B cell (primary cell): ENCODE measurements around the gene COL13A1. TPM values are rescaled to one million over a fixed set of nuclear protein-coding genes. Genes with fewer than 3 reads are reported as not detected.

Experiments
- ATAC-seq: fragments of 200-7000 bp; cut with Tn5 transposase; one replicate; pipeline ENCODE4 v1.10.0; 2021; ENCODE audit warnings: low read depth, mild to moderate bottlenecking, moderate number of reproducible peaks, moderate library complexity
- CTCF ChIA-PET: fragments of 350-600 bp; sonication (Branson Sonifier 250); formaldehyde crosslinking; loops from one replicate; lab custom pipeline; 2021; ENCODE audit warnings: antibody characterized with exemption, inconsistent platforms; lab: Charles Lee
- POLR2A ChIA-PET: fragments of 350-600 bp; sonication (Branson Sonifier 250); formaldehyde crosslinking; loops from one replicate; lab custom pipeline; 2021; ENCODE audit warnings: antibody characterized with exemption; lab: Charles Lee
- DNase-seq: peaks from one replicate; pipeline ENCODE4 v3.0.0; 2013
- H2AFZ ChIP-seq: 2 replicates; pipeline ENCODE4 v1.6.1; 2012; ENCODE audit warnings: mild to moderate bottlenecking, low read depth, low read length; ENCODE audit not compliant: insufficient read depth, poor library complexity, severe bottlenecking
- H3K27ac ChIP-seq, 2 donors: 1 replicate in 1 of 2; 2 replicates in 1 of 2; pipeline ENCODE4 v1.5.1; 2012 to 2013; ENCODE audit warnings: low read length in 2 of 2, mild to moderate bottlenecking in 2 of 2, moderate library complexity in 1 of 2
- H3K27me3 ChIP-seq, 4 experiments: fragments of 200-600 bp in 1 of 4; sonication (generic) in 1 of 4; replicated peaks in 1 of 4; 1 replicate in 2 of 4; 2 replicates in 2 of 4; pipeline versions ENCODE4 v1.6.1 to v1.7.0; 2013 to 2016; ENCODE audit warnings: low read length in 3 of 4, mild to moderate bottlenecking in 2 of 4, mixed read lengths in 1 of 4, moderate library complexity in 1 of 4; ENCODE audit not compliant: insufficient read depth in 4 of 4, control insufficient read depth in 3 of 4; ENCODE audit errors: control extremely low read depth in 1 of 4
- H3K36me3 ChIP-seq, 2 experiments: replicated peaks in 1 of 2; 1 replicate in 1 of 2; 2 replicates in 1 of 2; pipeline versions ENCODE4 v1.6.1 to v1.7.1; 2013; ENCODE audit warnings: low read length in 1 of 2; ENCODE audit not compliant: insufficient read depth in 2 of 2, control insufficient read depth in 1 of 2; ENCODE audit errors: control extremely low read depth in 1 of 2, extremely low read depth in 1 of 2
- H3K4me1 ChIP-seq, 2 donors: fragments of 200-600 bp in 1 of 2; sonication (generic) in 1 of 2; 1 replicate in 1 of 2; 2 replicates in 1 of 2; pipeline versions ENCODE4 v1.5.1 to v1.6.1; 2013 to 2017; ENCODE audit warnings: low read length in 2 of 2; ENCODE audit not compliant: control insufficient read depth in 2 of 2, insufficient read depth in 2 of 2
- H3K4me2 ChIP-seq: replicated peaks from 2 replicates; pipeline ENCODE3; 2012; ENCODE audit warnings: mild to moderate bottlenecking, low read depth, low read length; ENCODE audit not compliant: poor library complexity, severe bottlenecking
- H3K4me3 ChIP-seq, 5 experiments: fragments of 200-600 bp in 1 of 5; sonication (generic) in 1 of 5; 1 replicate in 3 of 5; 2 replicates in 2 of 5; pipeline versions ENCODE4 v1.5.1 to v1.7.0; 2011 to 2016; ENCODE audit warnings: low read length in 4 of 5, mild to moderate bottlenecking in 4 of 5, low read depth in 2 of 5, control low read depth in 1 of 5, moderate library complexity in 1 of 5; ENCODE audit not compliant: insufficient read depth in 1 of 5; ENCODE audit errors: control extremely low read depth in 1 of 5, extremely low read depth in 1 of 5
- H3K79me2 ChIP-seq: fragments of 200-600 bp; sonication (generic); one replicate; pipeline ENCODE4 v1.6.0; 2016; ENCODE audit warnings: low read length; ENCODE audit not compliant: control insufficient read depth, insufficient read depth
- H3K9ac ChIP-seq: fragments of 200-600 bp; sonication (generic); 2 replicates; pipeline ENCODE4 v1.6.1; 2017; ENCODE audit warnings: mild to moderate bottlenecking, low read length, moderate library complexity
- H3K9me3 ChIP-seq, 3 donors: one replicate each; pipeline versions ENCODE4 v1.6.1 to v1.7.1; 2013; ENCODE audit warnings: low read length in 2 of 3; ENCODE audit not compliant: control insufficient read depth in 2 of 3, insufficient read depth in 1 of 3; ENCODE audit errors: control extremely low read depth in 1 of 3
- H4K20me1 ChIP-seq: 2 replicates; pipeline ENCODE4 v1.6.0; 2012; ENCODE audit warnings: mild to moderate bottlenecking, low read length; ENCODE audit not compliant: insufficient read depth, control insufficient read depth, poor library complexity, severe bottlenecking
- H3K27ac Mint-ChIP-seq: one replicate; pipeline ENCODE4 v1.8.0; 2021; ENCODE audit warnings: mixed read lengths
- H3K27me3 Mint-ChIP-seq: one replicate; pipeline ENCODE4 v1.8.0; 2021; ENCODE audit warnings: mixed read lengths
- H3K4me1 Mint-ChIP-seq: one replicate; pipeline ENCODE4 v1.8.0; 2021; ENCODE audit warnings: mixed read lengths
- H3K4me3 Mint-ChIP-seq: one replicate; pipeline ENCODE4 v1.8.0; 2021; ENCODE audit warnings: mixed read lengths
- H3K9me3 Mint-ChIP-seq: one replicate; pipeline ENCODE4 v1.8.0; 2022; ENCODE audit warnings: mixed read lengths; ENCODE audit not compliant: insufficient read depth
- EZH2 ChIP-seq: IDR thresholded peaks from 2 replicates; pipeline ENCODE4 v1.6.1; 2012; ENCODE audit warnings: borderline replicate concordance, low read depth, mild to moderate bottlenecking, moderate library complexity, low read length; ENCODE audit not compliant: insufficient read depth, poor library complexity, severe bottlenecking
- WGBS: methylation state at CpG from one replicate; pipeline ENCODE4 v1.1.5; 2013; ENCODE audit warnings: missing lambda C conversion rate; ENCODE audit not compliant: insufficient coverage; 5-methylcytosine and 5-hydroxymethylcytosine counted together
- intact Hi-C: fragments of 100-400 bp; cut with micrococcal nuclease; formaldehyde crosslinking; loops from one replicate; pipeline ENCODE4 v1.10.0; 2022
- polyA plus RNA-seq: library from polyadenylated mRNA; depleted of rRNA; stranded (reverse); fragments of >200 nt; gene quantifications from 2 replicates; pipeline ENCODE4 v1.2.3, GENCODE V29; 2012
- total RNA-seq, 2 donors: library from RNA; stranded (reverse); fragments of 120-200 nt in 1 of 2; gene quantifications; 1 replicate in 1 of 2; 2 replicates in 1 of 2; pipeline versions ENCODE4 v1.2.3 to v1.2.4, GENCODE V29; 2013 to 2022
- TF ChIP-seq, protein P1 (sequence below): fragments of 200-600 bp; IDR thresholded peaks from one replicate; pipeline ENCODE4 v1.8.0; 2022; ENCODE audit warnings: antibody characterized with exemption, mild to moderate bottlenecking

Gene COL13A1
- total and polyA plus RNA-seq, 2 donors (not counting 1 experiment from before 2014, with no cell fraction given): not detected

DNA sequence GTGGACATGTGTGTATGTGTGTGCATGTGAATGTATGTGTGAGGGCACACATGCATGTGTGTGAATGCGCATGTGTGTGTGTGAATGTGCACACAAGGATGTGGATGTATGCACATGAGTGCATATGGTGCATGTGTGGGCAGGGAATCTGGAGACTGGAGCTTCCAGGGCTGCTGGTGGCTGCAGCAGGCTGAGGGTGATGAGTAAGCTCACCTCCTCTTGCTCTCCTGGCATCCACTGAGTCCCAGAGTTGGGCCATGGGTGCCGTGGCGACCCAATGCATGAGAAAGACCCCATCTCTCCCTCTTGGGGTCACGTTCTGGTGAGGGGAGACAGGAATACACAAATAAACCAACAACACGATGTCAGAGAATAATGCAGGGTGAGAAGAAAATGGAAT is 33.3 kb upstream of the COL13A1 start:
- ChIA-PET POLR2A (no interaction called here), CTCF (interaction anchor here (1.4 kb wide), 1 partner anchor 10 kb away, joined by 3 read pairs; no protein-coding TSS in a partner anchor)
- H3K9me3 Mint-ChIP-seq: peaks cover 2% of the 10 kb centered on the region

DNA sequence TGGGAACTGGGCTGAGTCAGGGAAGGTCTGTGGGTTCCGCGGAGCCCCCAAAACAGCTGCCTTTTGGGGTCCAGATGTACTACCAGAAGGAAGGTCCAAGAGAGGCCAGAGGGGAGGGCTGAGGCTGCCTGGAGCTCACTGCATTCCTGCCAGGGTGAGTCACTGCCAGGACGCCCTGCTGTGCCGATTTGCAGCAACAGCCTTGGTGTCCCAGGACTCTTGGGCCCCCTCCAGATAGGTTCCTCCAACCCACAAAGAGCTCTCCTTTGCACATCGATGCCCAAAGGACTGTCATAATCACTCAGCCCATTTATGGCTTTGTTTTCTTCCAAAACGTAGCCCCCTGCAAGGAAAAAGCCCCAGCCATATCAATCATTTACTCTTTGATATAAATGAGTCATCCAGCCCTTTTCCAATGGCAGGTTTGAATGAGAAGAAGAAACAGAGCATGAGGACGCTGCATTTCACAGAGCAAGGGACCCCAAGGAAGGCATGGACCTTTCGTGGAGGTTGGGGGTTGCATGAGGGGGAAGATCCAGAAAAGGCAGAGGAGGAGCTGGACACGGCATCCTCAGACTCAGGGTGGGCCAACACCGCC is 32.2 kb upstream of the COL13A1 start:
- ChIA-PET POLR2A (no interaction called here), CTCF (no interaction called here)
- 68% methylated on average over 7 of the region's 10 CpGs for WGBS
- H3K27ac Mint-ChIP-seq: no peak overlapping the region
- Histone ChIP-seq H4K20me1 (no peaks in the 10 kb centered on the region), H3K4me1 (no peaks in the 10 kb centered on the region), H3K27me3 (peaks cover 0 to 6% (median 0%) of the 10 kb centered on the region in 4 experiments), H3K36me3 (no peaks in the 10 kb centered on the region), H3K9me3 (peaks cover 0 to 9% (median 0%) of the 10 kb centered on the region in 3 donors), H3K4me3 (no peak overlapping the region), H3K79me2 (no peaks in the 10 kb centered on the region), H3K4me2 (no peak overlapping the region), H3K27ac (no peak overlapping the region), H2AFZ (no peak overlapping the region), H3K9ac (no peak overlapping the region)
- DNase-seq: no peak
- ATAC-seq: no peak
- peaks cover 12% of the 10 kb centered on the region for H3K27me3 Mint-ChIP-seq
- no peaks in the 10 kb centered on the region for H3K4me1 Mint-ChIP-seq
- peaks cover 2% of the 10 kb centered on the region for H3K9me3 Mint-ChIP-seq
- no peak for TF ChIP-seq EZH2
- TF ChIP-seq, protein P1, sequence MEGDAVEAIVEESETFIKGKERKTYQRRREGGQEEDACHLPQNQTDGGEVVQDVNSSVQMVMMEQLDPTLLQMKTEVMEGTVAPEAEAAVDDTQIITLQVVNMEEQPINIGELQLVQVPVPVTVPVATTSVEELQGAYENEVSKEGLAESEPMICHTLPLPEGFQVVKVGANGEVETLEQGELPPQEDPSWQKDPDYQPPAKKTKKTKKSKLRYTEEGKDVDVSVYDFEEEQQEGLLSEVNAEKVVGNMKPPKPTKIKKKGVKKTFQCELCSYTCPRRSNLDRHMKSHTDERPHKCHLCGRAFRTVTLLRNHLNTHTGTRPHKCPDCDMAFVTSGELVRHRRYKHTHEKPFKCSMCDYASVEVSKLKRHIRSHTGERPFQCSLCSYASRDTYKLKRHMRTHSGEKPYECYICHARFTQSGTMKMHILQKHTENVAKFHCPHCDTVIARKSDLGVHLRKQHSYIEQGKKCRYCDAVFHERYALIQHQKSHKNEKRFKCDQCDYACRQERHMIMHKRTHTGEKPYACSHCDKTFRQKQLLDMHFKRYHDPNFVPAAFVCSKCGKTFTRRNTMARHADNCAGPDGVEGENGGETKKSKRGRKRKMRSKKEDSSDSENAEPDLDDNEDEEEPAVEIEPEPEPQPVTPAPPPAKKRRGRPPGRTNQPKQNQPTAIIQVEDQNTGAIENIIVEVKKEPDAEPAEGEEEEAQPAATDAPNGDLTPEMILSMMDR: no peak
- intact Hi-C loops: no loop called here
- no peak overlapping the region for H3K4me3 Mint-ChIP-seq

More for the DNA sequence above, 33.3 kb upstream of the COL13A1 start:
- Histone ChIP-seq H3K79me2 (no peaks in the 10 kb centered on the region), H3K9ac (no peak overlapping the region), H4K20me1 (no peaks in the 10 kb centered on the region), H3K27ac (no peak overlapping the region), H3K27me3 (peaks cover 0 to 6% (median 0%) of the 10 kb centered on the region in 4 experiments), H2AFZ (no peak overlapping the region), H3K4me1 (no peaks in the 10 kb centered on the region), H3K36me3 (no peaks in the 10 kb centered on the region), H3K9me3 (peaks cover 0 to 9% (median 0%) of the 10 kb centered on the region in 3 donors), H3K4me2 (no peak overlapping the region), H3K4me3 (no peak overlapping the region)
- Mint-ChIP-seq H3K27ac (no peak overlapping the region), H3K4me3 (no peak overlapping the region), H3K4me1 (no peaks in the 10 kb centered on the region), H3K27me3 (peaks cover 12% of the 10 kb centered on the region)
- no peak for TF ChIP-seq EZH2
- TF ChIP-seq, protein P1: no peak
- intact Hi-C loops: no loop called here
- ATAC-seq (no peak), DNase-seq (no peak)
- WGBS: 100% methylated on average over 1 of the region's 5 CpGs
